ENCODE data around the gene CAMTA1. TPM values are rescaled to one million over a fixed set of nuclear protein-coding genes. Genes with fewer than 3 reads are reported as not detected.

Gene CAMTA1
- total RNA-seq, 1 donor from 2014 or later, result 109 TPM

GRCh38 chr1:7491109-7491817, 706.0 kb downstream of the CAMTA1 start:
- Mint-ChIP-seq H3K4me1 (peaks cover 31% of the 10 kb centered on the region), H3K27ac (ENCODE audit: unreplicated experiment) (no peak overlapping the region), H3K9me3 (peaks cover 5% of the 10 kb centered on the region), H3K27me3 (ENCODE audit: low read depth) (no peaks in the 10 kb centered on the region), H3K36me3 (ENCODE audit: low read depth) (no peaks in the 10 kb centered on the region), H3K4me3 (no peak overlapping the region)
- no peak for DNase-seq (ENCODE audit: low read depth, low spot score)
- no peak for TF ChIP-seq CTCF (conservative IDR thresholded peaks at IDR 0.05)

GRCh38 chr1:7491818-7492173, 706.5 kb downstream of the CAMTA1 start:
- Mint-ChIP-seq H3K4me3 (no peak overlapping the region), H3K27ac (ENCODE audit: unreplicated experiment) (no peak overlapping the region), H3K4me1 (peaks cover 34% of the 10 kb centered on the region), H3K36me3 (ENCODE audit: low read depth) (no peaks in the 10 kb centered on the region), H3K9me3 (peaks cover 5% of the 10 kb centered on the region), H3K27me3 (ENCODE audit: low read depth) (no peaks in the 10 kb centered on the region)
- no peak for DNase-seq (ENCODE audit: low read depth, low spot score)
- TF ChIP-seq CTCF (conservative IDR thresholded peaks at IDR 0.05), result no peak

GRCh38 chr1:7493711-7494454, 708.6 kb downstream of the CAMTA1 start:
- TF ChIP-seq CTCF (conservative IDR thresholded peaks at IDR 0.05), result no peak
- no peak for DNase-seq (ENCODE audit: low read depth, low spot score)
- no peaks in the 10 kb centered on the region for H3K36me3 Mint-ChIP-seq (ENCODE audit: low read depth)
- H3K4me1 Mint-ChIP-seq, result peaks cover 34% of the 10 kb centered on the region
- H3K9me3 Mint-ChIP-seq, result peaks cover 5% of the 10 kb centered on the region
- no peak overlapping the region for H3K4me3 Mint-ChIP-seq
- no peaks in the 10 kb centered on the region for H3K27me3 Mint-ChIP-seq (ENCODE audit: low read depth)
- H3K27ac Mint-ChIP-seq (ENCODE audit: unreplicated experiment), result no peak overlapping the region

GRCh38 chr1:7495962-7496361, 710.7 kb downstream of the CAMTA1 start:
- Mint-ChIP-seq H3K4me1 (peaks cover 32% of the 10 kb centered on the region), H3K27ac (ENCODE audit: unreplicated experiment) (peak overlapping the region; percentile 36), H3K36me3 (ENCODE audit: low read depth) (no peaks in the 10 kb centered on the region), H3K27me3 (ENCODE audit: low read depth) (no peaks in the 10 kb centered on the region), H3K9me3 (peaks cover 5% of the 10 kb centered on the region), H3K4me3 (no peak overlapping the region)
- no peak for DNase-seq (ENCODE audit: low read depth, low spot score)
- no peak for TF ChIP-seq CTCF (conservative IDR thresholded peaks at IDR 0.05)

GRCh38 chr1:7497107-7497637, 711.9 kb downstream of the CAMTA1 start:
- DNase-seq (ENCODE audit: low read depth, low spot score), result no peak
- Mint-ChIP-seq H3K9me3 (peaks cover 5% of the 10 kb centered on the region), H3K27ac (ENCODE audit: unreplicated experiment) (no peak overlapping the region), H3K4me3 (no peak overlapping the region), H3K4me1 (peaks cover 25% of the 10 kb centered on the region), H3K27me3 (ENCODE audit: low read depth) (no peaks in the 10 kb centered on the region), H3K36me3 (ENCODE audit: low read depth) (no peaks in the 10 kb centered on the region)
- TF ChIP-seq CTCF (conservative IDR thresholded peaks at IDR 0.05), result no peak

Data from neural crest cell (in vitro differentiated cells).